HCT116 (cell line): ENCODE results near the gene MAML3. TPM values are rescaled to one million over a fixed set of nuclear protein-coding genes. Genes with fewer than 3 reads are reported as not detected.

Source experiments
- ATAC-seq: fragments of 200-7000 bp; cut with Tn5 transposase; 2 replicates; pipeline ENCODE4 v1.9.1; 2020; ENCODE audit warnings: mild to moderate bottlenecking, moderate library complexity
- BruUV-seq: library from RNA; stranded (reverse); fragments of 400-500 nt; replicated peaks from 2 replicates; lab custom pipeline; 2021; lab: Mats Ljungman, UMichigan
- CTCF ChIA-PET: fragments of 300-600 bp; sonication (Branson Sonifier 250); formaldehyde crosslinking; loops from one replicate; lab custom pipeline; 2021; ENCODE audit warnings: antibody characterized with exemption; lab: Charles Lee
- POLR2A ChIA-PET: fragments of 300-600, 350-600 bp; sonication (Branson Sonifier 250); formaldehyde crosslinking; loops from one replicate; lab custom pipeline; 2021; ENCODE audit warnings: antibody characterized with exemption; lab: Charles Lee
- RAD21 ChIA-PET, 2 experiments: fragments of 300-600 bp; sonication (Branson Sonifier 250); formaldehyde crosslinking; loops; one replicate each; lab custom pipeline; 2023; ENCODE audit warnings: low total read pairs in 2 of 2; ENCODE audit not compliant: uncharacterized antibody in 2 of 2, unreplicated experiment in 2 of 2, low non-redundant PET in 1 of 2; lab: Charles Lee
- DNase-seq: peaks from one replicate; pipeline ENCODE4 v3.0.0-alpha.2; 2010; ENCODE audit warnings: low read depth, low spot score
- H2AFZ ChIP-seq: fragments of 200-600 bp; shearing (Covaris generic), sonication (generic); 2 replicates; pipeline ENCODE4 v1.6.1; 2017; ENCODE audit warnings: low read depth, mixed run types, mixed read lengths, antibody characterized with exemption, low read length; ENCODE audit not compliant: poor library complexity, severe bottlenecking
- H3K27ac ChIP-seq: 2 replicates; pipeline ENCODE4 v1.5.1; 2012; ENCODE audit warnings: low read depth, low read length
- H3K27me3 ChIP-seq: fragments of 200-600 bp; sonication (generic); 2 replicates; pipeline ENCODE4 v1.6.1; 2016; ENCODE audit warnings: mixed run types, low read length, mixed read lengths; ENCODE audit not compliant: insufficient read depth
- H3K36me3 ChIP-seq, 2 experiments: fragments of 200-500 bp in 1 of 2; fragments of 200-600 bp in 1 of 2; sonication (Bioruptor generic) in 1 of 2; sonication (generic) in 1 of 2; 2 replicates each; pipeline versions ENCODE4 v1.5.1 to v1.6.1; 2014 to 2016; ENCODE audit warnings: low read length in 2 of 2, inconsistent platforms in 1 of 2, mixed read lengths in 1 of 2, mixed run types in 1 of 2; ENCODE audit not compliant: insufficient read depth in 2 of 2, control insufficient read depth in 1 of 2
- H3K4me1 ChIP-seq, 2 experiments: fragments of 200-600 bp in 1 of 2; sonication (generic) in 1 of 2; 2 replicates each; pipeline versions ENCODE4 v1.5.1 to v1.6.1; 2012 to 2017; ENCODE audit warnings: low read length in 2 of 2, inconsistent platforms in 1 of 2, mild to moderate bottlenecking in 1 of 2, mixed read lengths in 1 of 2, mixed run types in 1 of 2, moderate library complexity in 1 of 2; ENCODE audit not compliant: insufficient read depth in 2 of 2, control insufficient read depth in 1 of 2
- H3K4me2 ChIP-seq: fragments of 200-600 bp; sonication (generic); 2 replicates; pipeline ENCODE4 v1.6.1; 2017; ENCODE audit warnings: mixed run types, low read length, mixed read lengths
- H3K4me3 ChIP-seq, 2 experiments: fragments of 200-600 bp in 1 of 2; sonication (generic) in 1 of 2; replicated peaks in 1 of 2; 2 replicates each; pipeline ENCODE4 v1.5.1; 2011 to 2016; ENCODE audit warnings: low read length in 2 of 2, control low read depth in 1 of 2, low read depth in 1 of 2, mild to moderate bottlenecking in 1 of 2, mixed read lengths in 1 of 2, mixed run types in 1 of 2
- H3K79me2 ChIP-seq: fragments of 200-600 bp; sonication (generic); 2 replicates; pipeline ENCODE4 v1.6.1; 2017; ENCODE audit warnings: mild to moderate bottlenecking, mixed run types, low read length, moderate library complexity, mixed read lengths; ENCODE audit not compliant: insufficient read depth
- H3K9ac ChIP-seq: fragments of 200-600 bp; sonication (generic); 2 replicates; pipeline ENCODE4 v1.6.1; 2016; ENCODE audit warnings: low read length, mixed read lengths
- H3K9me2 ChIP-seq: fragments of 200-600 bp; sonication (generic), shearing (Covaris generic); 2 replicates; pipeline ENCODE4 v1.6.1; 2017; ENCODE audit warnings: mixed run types, mild to moderate bottlenecking, moderate library complexity; ENCODE audit not compliant: insufficient read depth
- H3K9me3 ChIP-seq, 2 experiments: fragments of 200-500 bp in 1 of 2; fragments of 200-600 bp in 1 of 2; sonication (Bioruptor generic) in 1 of 2; sonication (generic) in 1 of 2; 2 replicates each; pipeline ENCODE4 v1.6.1; 2014 to 2017; ENCODE audit warnings: low read length in 2 of 2, mixed read lengths in 2 of 2, inconsistent platforms in 1 of 2, low read depth in 1 of 2, mild to moderate bottlenecking in 1 of 2, mixed run types in 1 of 2, moderate library complexity in 1 of 2; ENCODE audit not compliant: control insufficient read depth in 1 of 2, insufficient read depth in 1 of 2
- H4K20me1 ChIP-seq: fragments of 200-600 bp; sonication (generic), shearing (Covaris generic); 2 replicates; pipeline ENCODE4 v1.6.1; 2017; ENCODE audit warnings: mixed run types, mild to moderate bottlenecking, moderate library complexity; ENCODE audit not compliant: insufficient read depth
- ATF3 ChIP-seq: IDR thresholded peaks from 2 replicates; pipeline ENCODE4 v1.6.1; 2012
- CBX3 ChIP-seq: IDR thresholded peaks from 2 replicates; pipeline ENCODE4 v1.6.1; 2012; ENCODE audit warnings: low read depth
- CTCF ChIP-seq, 3 experiments: fragments of 200-600 bp in 1 of 3; sonication (generic) in 1 of 3; IDR thresholded peaks in 2 of 3; conservative IDR thresholded peaks in 1 of 3; 2 replicates each; pipeline ENCODE4 v1.5.1; 2012 to 2017; ENCODE audit warnings: low read depth in 2 of 3, low read length in 2 of 3, antibody characterized with exemption in 1 of 3, borderline replicate concordance in 1 of 3, control low read depth in 1 of 3, mild to moderate bottlenecking in 1 of 3, mixed read lengths in 1 of 3, mixed run types in 1 of 3, moderate library complexity in 1 of 3; ENCODE audit not compliant: insufficient read depth in 1 of 3
- ELF1 ChIP-seq: IDR thresholded peaks from 2 replicates; pipeline ENCODE4 v1.6.1; 2012; ENCODE audit warnings: low read depth, borderline replicate concordance
- EZH2 ChIP-seq: fragments of 200-600 bp; sonication (generic); IDR thresholded peaks from 2 replicates; pipeline ENCODE4 v1.6.1; 2017; ENCODE audit warnings: antibody characterized with exemption, mixed run types
- EZH2phosphoT487 ChIP-seq: fragments of 200-600 bp; IDR thresholded peaks from 2 replicates; pipeline ENCODE4 v1.6.1; 2018; ENCODE audit warnings: antibody characterized with exemption, borderline replicate concordance
- FOSL1 ChIP-seq: IDR thresholded peaks from 2 replicates; pipeline ENCODE4 v1.6.1; 2012; ENCODE audit warnings: low read depth
- MAX ChIP-seq: IDR thresholded peaks from 2 replicates; pipeline ENCODE4 v1.6.1; 2012
- RAD21 ChIP-seq: IDR thresholded peaks from 2 replicates; pipeline ENCODE4 v1.6.1; 2012; ENCODE audit warnings: low read depth, mild to moderate bottlenecking
- SP1 ChIP-seq: IDR thresholded peaks from 2 replicates; pipeline ENCODE4 v1.6.1; 2012; ENCODE audit warnings: low read depth
- SRF ChIP-seq: IDR thresholded peaks from 2 replicates; pipeline ENCODE4 v1.6.1; 2012; ENCODE audit warnings: low read depth
- TCF7L2 ChIP-seq: IDR thresholded peaks from 2 replicates; pipeline ENCODE4 v1.7.0; 2011; ENCODE audit warnings: borderline replicate concordance, inconsistent platforms; ENCODE audit not compliant: insufficient read depth, insufficient read length; ENCODE audit errors: extremely low read depth
- YY1 ChIP-seq: IDR thresholded peaks from 2 replicates; pipeline ENCODE4 v1.6.1; 2011; ENCODE audit warnings: low read length, low read depth, moderate library complexity, mild to moderate bottlenecking; ENCODE audit not compliant: insufficient replicate concordance; ENCODE audit errors: extremely low read depth
- ZNF274 ChIP-seq: fragments of 200-500 bp; sonication (Bioruptor generic); IDR thresholded peaks from 2 replicates; pipeline ENCODE4 v1.6.1; 2014; ENCODE audit warnings: mild to moderate bottlenecking, low read depth, low read length, inconsistent platforms
- intact Hi-C: fragments of 100-400 bp; cut with micrococcal nuclease; formaldehyde crosslinking; loops from 2 replicates; pipeline ENCODE4 v1.10.0; 2022
- total RNA-seq: library from RNA; stranded (reverse); gene quantifications from one replicate; pipeline ENCODE4 v1.2.1, GENCODE V29; 2021; ENCODE audit not compliant: unreplicated experiment

MAML3 gene
- total RNA-seq, 1 experiment from 2014 or later: 3.1 TPM

GRCh38 chr4:140025470-140025869, 128.5 kb downstream of the MAML3 start:
- Histone ChIP-seq H3K79me2 (no peaks in the 10 kb centered on the region), H3K9me2 (no peaks in the 10 kb centered on the region), H3K36me3 (no peaks in the 10 kb centered on the region), H3K27ac (no peak overlapping the region), H3K9me3 (no peaks in the 10 kb centered on the region), H3K9ac (no peak overlapping the region), H3K4me3 (no peak overlapping the region), H2AFZ (no peak overlapping the region), H4K20me1 (no peaks in the 10 kb centered on the region), H3K27me3 (no peaks in the 10 kb centered on the region), H3K4me2 (no peak overlapping the region), H3K4me1 (no peaks in the 10 kb centered on the region)
- ChIA-PET CTCF (no interaction called here), RAD21 (no interaction called here), POLR2A (interaction anchor here (0.7 kb wide), 1 partner anchor 10 kb away, joined by 3 read pairs; no protein-coding TSS in a partner anchor)
- no TSS peak for BruUV-seq
- no peak for ATAC-seq
- TF ChIP-seq SRF (no peak), TCF7L2 (no peak), CBX3 (no peak), CTCF (IDR thresholded peaks at IDR 0.05 in 2 of 3, conservative IDR thresholded peaks at IDR 0.05 in 1 of 3; ENCODE audit: borderline replicate concordance in 1 of 3, insufficient read depth in 1 of 3, low read depth in 2 of 3, low read length in 2 of 3) (no peak), YY1 (no peak), RAD21 (no peak), ELF1 (no peak), ATF3 (no peak), MAX (no peak), EZH2phosphoT487 (no peak), SP1 (no peak), ZNF274 (no peak), EZH2 (no peak), FOSL1 (no peak)
- intact Hi-C loops: no loop called here
- no peak for DNase-seq
